Left ventricle myocardium superior (tissue), 1 donor: ENCODE data around the gene NINL. TPM values are rescaled to one million over a fixed set of nuclear protein-coding genes. Genes with fewer than 3 reads are reported as not detected.

Source experiments
- total RNA-seq: library from RNA; stranded (reverse); fragmentation: NEBNext Ultra II Directional; extraction: Animal tissue kit (Norgen Biotek cat#: 25700); gene quantifications from one replicate; pipeline ENCODE4 v1.2.1, GENCODE V29; 2021
- donor health status: DM: no; HTN: yes; CAD: no; lungs with severe emphysema.

Gene NINL
- total RNA-seq, 1 donor from 2014 or later = 7.6 TPM

Other genes with a start within 250 kb of the NINL start
- gene ABHD12, start 194.7 kb downstream of the NINL start, total RNA-seq = 21.3 TPM
- gene GINS1, start 177.9 kb downstream of the NINL start, total RNA-seq = 0.94 TPM
- 3.6 TPM for gene NANP, start 38.5 kb upstream of the NINL start, total RNA-seq
- gene ZNF337, start 111.3 kb upstream of the NINL start, total RNA-seq = 8.3 TPM